GM12801 (cell line): Measurements from ENCODE around the gene RCSD1.

Experiments used
- CTCF ChIP-seq: IDR thresholded peaks from one replicate; pipeline ENCODE4 v1.5.1; 2011; ENCODE audit warnings: control low read depth; ENCODE audit not compliant: insufficient read length; ENCODE audit errors: extremely low read depth

Gene RCSD1

GRCh38 chr1:167620002-167620401 is 10.0 kb upstream of the RCSD1 start:
- TF ChIP-seq CTCF = no peak

- no peak for TF ChIP-seq CTCF
These were observed 8.2 kb upstream of the RCSD1 start for GRCh38 chr1:167621780-167622313.

- TF ChIP-seq CTCF = no peak
These were observed 6.1 kb upstream of the RCSD1 start for GRCh38 chr1:167623951-167624350.

- TF ChIP-seq CTCF = no peak
These were observed 4.8 kb upstream of the RCSD1 start for GRCh38 chr1:167625040-167625823.

GRCh38 chr1:167627615-167627864 is 2.5 kb upstream of the RCSD1 start:
- no peak for TF ChIP-seq CTCF

GRCh38 chr1:167627865-167628641 is 2.0 kb upstream of the RCSD1 start:
- no peak for TF ChIP-seq CTCF

GRCh38 chr1:167628741-167629515 is 1.1 kb upstream of the RCSD1 start:
- TF ChIP-seq CTCF = no peak
